Natural killer cell (primary cell): ENCODE results near the gene ZBED4. TPM values are rescaled to one million over a fixed set of nuclear protein-coding genes. Genes with fewer than 3 reads are reported as not detected.

ENCODE experiments used
- ATAC-seq, 3 donors: fragments of 150-1000 bp in 2 of 3; fragments of 200-7000 bp in 1 of 3; cut with Tn5 transposase; 1 replicate in 1 of 3; 2 replicates in 2 of 3; pipeline ENCODE4 v1.10.0; 2021; ENCODE audit warnings: mild to moderate bottlenecking in 2 of 3, moderate library complexity in 2 of 3
- DNase-seq, 2 donors: peaks; one replicate each; pipeline versions ENCODE4 v3.0.0 to v3.0.0-alpha.2; 2013 to 2021; ENCODE audit warnings: mixed read lengths in 1 of 2
- H3K27ac ChIP-seq: one replicate; pipeline ENCODE4 v1.5.1; 2013; ENCODE audit warnings: mild to moderate bottlenecking, low read length
- H3K27me3 ChIP-seq: one replicate; pipeline ENCODE4 v1.6.1; 2013; ENCODE audit warnings: low read length; ENCODE audit not compliant: control insufficient read depth, insufficient read depth
- H3K36me3 ChIP-seq: one replicate; pipeline ENCODE4 v1.6.1; 2013; ENCODE audit warnings: low read length; ENCODE audit not compliant: control insufficient read depth, insufficient read depth
- H3K4me1 ChIP-seq: one replicate; pipeline ENCODE4 v1.6.1; 2013; ENCODE audit warnings: low read length; ENCODE audit not compliant: control insufficient read depth, insufficient read depth
- H3K4me3 ChIP-seq: one replicate; pipeline ENCODE4 v1.5.1; 2013; ENCODE audit warnings: low read length
- H3K9me3 ChIP-seq: one replicate; pipeline ENCODE4 v1.6.1; 2013; ENCODE audit warnings: low read length; ENCODE audit not compliant: control insufficient read depth, insufficient read depth
- H3K27ac Mint-ChIP-seq, 2 donors: one replicate each; pipeline ENCODE4 v1.8.0; 2022; ENCODE audit warnings: mild to moderate bottlenecking in 2 of 2, mixed read lengths in 2 of 2, moderate library complexity in 1 of 2
- H3K27me3 Mint-ChIP-seq, 2 donors: one replicate each; pipeline ENCODE4 v1.8.0; 2022; ENCODE audit warnings: low read depth in 2 of 2, mixed read lengths in 2 of 2
- H3K36me3 Mint-ChIP-seq: one replicate; pipeline ENCODE4 v1.8.0; 2022; ENCODE audit warnings: mixed read lengths
- H3K4me1 Mint-ChIP-seq, 2 donors: one replicate each; pipeline ENCODE4 v1.8.0; 2022; ENCODE audit warnings: mixed read lengths in 2 of 2
- H3K4me3 Mint-ChIP-seq: one replicate; pipeline ENCODE4 v1.8.0; 2022; ENCODE audit warnings: mild to moderate bottlenecking, moderate library complexity, mixed read lengths
- H3K9me3 Mint-ChIP-seq, 2 donors: one replicate each; pipeline ENCODE4 v1.8.0; 2022; ENCODE audit warnings: mixed read lengths in 2 of 2
- CTCF ChIP-seq: fragments of 200-600 bp; IDR thresholded peaks from one replicate; pipeline ENCODE4 v1.8.0; 2022; ENCODE audit warnings: antibody characterized with exemption
- WGBS: methylation state at CpG from one replicate; pipeline ENCODE4 v1.1.7; 2013; ENCODE audit warnings: missing lambda C conversion rate; ENCODE audit not compliant: insufficient coverage; 5-methylcytosine and 5-hydroxymethylcytosine counted together
- intact Hi-C: fragments of 100-400 bp; cut with micrococcal nuclease; formaldehyde crosslinking; loops from one replicate; pipeline ENCODE4 v1.14.2; 2022
- total RNA-seq, 4 donors: library from RNA; stranded (reverse); fragments of 120-200 nt in 1 of 4; gene quantifications; one replicate each; pipeline versions ENCODE4 v1.2.3 to v1.2.4, GENCODE V29; 2013 to 2022

Gene ZBED4
- total RNA-seq, 3 donors from 2014 or later (not counting 1 experiment from before 2014, with no cell fraction given), result 21.1 to 24.5 (median 22.7) TPM

DNA sequence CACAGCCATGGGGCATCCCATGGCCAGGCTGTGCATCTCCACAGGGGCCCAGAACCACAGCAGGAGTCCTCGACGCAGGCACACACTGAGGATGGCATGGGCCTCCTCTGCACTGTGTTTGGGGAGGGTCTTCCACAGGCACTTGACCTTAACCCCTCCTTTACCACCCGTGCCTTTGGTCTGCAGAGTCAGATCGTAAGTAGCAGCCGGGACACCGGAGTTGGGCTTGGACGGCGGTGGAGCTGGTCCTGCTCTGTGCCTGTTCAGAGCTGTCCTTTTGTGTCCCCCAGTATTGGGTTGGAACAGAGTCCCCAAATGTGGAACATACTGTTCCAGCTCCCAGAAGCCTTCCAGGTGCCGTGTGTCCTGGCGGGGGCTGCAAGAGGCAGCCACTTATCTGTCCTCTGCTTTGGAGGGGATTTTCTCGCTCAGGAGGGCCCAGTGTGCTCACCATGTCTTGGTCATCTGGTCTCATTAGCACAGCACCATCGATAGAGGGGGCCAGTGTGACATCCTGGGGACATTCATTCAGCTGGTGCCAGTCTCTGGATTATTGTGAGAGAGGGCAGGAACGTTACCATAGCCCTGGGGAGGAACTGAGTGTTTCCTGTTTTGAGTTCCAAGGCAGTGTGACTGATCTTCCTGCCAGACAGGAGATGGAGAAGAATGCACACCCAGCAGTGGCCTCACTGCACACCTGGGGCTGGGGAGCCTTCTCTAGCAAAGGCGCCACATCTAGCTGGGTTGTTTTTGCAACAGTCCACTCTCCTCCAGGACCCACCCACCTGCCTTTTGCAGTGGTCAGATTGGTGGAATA lies 77.2 kb downstream of the ZBED4 start:
- Histone ChIP-seq H3K27me3 (no peaks in the 10 kb centered on the region), H3K4me3 (no peak overlapping the region), H3K27ac (peak overlapping the region; percentile 44), H3K36me3 (no peaks in the 10 kb centered on the region), H3K9me3 (no peaks in the 10 kb centered on the region), H3K4me1 (peaks cover 54% of the 10 kb centered on the region)
- H3K4me3 Mint-ChIP-seq, result no peak overlapping the region
- H3K9me3 Mint-ChIP-seq, result no peaks in the 10 kb centered on the region
- ATAC-seq (peak in 1 of 3 donors; percentile 36), DNase-seq (peak in 1 of 2 donors; percentile 74)
- peak; percentile 19 for TF ChIP-seq CTCF
- peaks cover 16 to 21% of the 10 kb centered on the region in 2 donors for H3K4me1 Mint-ChIP-seq
- no peaks in the 10 kb centered on the region for H3K36me3 Mint-ChIP-seq
- WGBS, result 46% methylated on average over 13 of the region's 14 CpGs
- H3K27me3 Mint-ChIP-seq, result no peaks in the 10 kb centered on the region
- H3K27ac Mint-ChIP-seq, result peak overlapping the region in 1 of 2 donors; percentile 73
- intact Hi-C loops, result loop anchor here (1.0 to 5.0 kb wide), 3 partner anchors 41 to 278 kb away; no protein-coding TSS in a partner anchor

DNA sequence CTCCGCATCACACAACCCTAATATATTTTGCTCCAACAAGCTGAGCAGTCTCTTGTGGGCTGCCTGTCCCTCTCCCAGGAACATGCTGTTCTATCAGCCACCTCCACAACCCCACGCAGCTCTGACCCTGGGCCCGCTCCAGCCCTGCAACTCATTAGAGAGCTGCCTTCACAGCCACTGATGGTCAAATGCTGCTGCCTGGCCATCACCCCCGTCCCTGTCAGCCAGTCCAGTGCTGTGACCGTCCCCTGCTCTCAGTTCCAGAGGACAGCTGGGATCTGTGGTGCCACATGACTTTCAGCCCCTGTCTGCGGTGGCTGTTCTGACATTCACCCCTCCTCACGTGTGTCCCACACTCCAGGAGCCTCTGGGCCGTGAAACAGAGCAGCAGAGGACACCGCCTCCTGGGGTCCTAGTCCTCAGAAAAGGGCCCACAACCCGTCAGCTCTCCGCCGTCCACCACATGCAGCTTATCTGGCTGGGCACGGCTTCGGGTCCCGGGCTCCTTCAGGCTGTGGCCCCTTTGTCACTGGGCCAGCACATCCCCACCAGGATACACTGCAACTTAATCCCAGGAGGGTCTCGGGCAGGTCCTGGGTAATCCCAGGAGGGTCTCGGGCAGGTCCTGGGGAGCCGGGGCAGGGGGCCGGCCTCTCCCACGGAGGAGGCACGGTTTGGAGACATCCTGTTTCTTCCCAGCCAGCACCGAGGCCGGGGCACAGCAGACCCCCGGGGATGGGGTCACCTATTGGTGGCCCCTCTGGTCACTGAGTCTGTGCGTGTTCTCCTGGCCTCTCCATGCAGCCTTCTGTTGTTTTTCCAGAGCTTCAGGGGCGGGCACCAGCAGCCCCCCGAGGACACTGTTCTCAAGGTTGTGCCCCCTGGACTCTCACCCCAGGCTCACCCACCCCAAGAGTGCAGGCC lies 79.9 kb downstream of the ZBED4 start:
- Mint-ChIP-seq H3K27ac (peak overlapping the region; percentile 82 to 89), H3K4me3 (peak overlapping the region; percentile 67), H3K36me3 (no peaks in the 10 kb centered on the region), H3K27me3 (no peaks in the 10 kb centered on the region), H3K9me3 (no peaks in the 10 kb centered on the region), H3K4me1 (peaks cover 11% of the 10 kb centered on the region in 2 donors)
- Histone ChIP-seq H3K27ac (peak overlapping the region; percentile 84), H3K4me1 (peaks cover 57% of the 10 kb centered on the region), H3K27me3 (no peaks in the 10 kb centered on the region), H3K4me3 (no peak overlapping the region), H3K36me3 (no peaks in the 10 kb centered on the region), H3K9me3 (no peaks in the 10 kb centered on the region)
- DNase-seq (peak in 1 of 2 donors; percentile 27), ATAC-seq (no peak)
- intact Hi-C loops, result loop anchor here (5.0 kb wide), 1 partner anchor 39 kb away; no protein-coding TSS in a partner anchor
- no peak for TF ChIP-seq CTCF
- 89% methylated on average over 27 of the region's 27 CpGs for WGBS

- H3K36me3 Mint-ChIP-seq, result no peaks in the 10 kb centered on the region
- TF ChIP-seq CTCF, result no peak
- H3K9me3 Mint-ChIP-seq, result no peaks in the 10 kb centered on the region
- Histone ChIP-seq H3K36me3 (no peaks in the 10 kb centered on the region), H3K9me3 (no peaks in the 10 kb centered on the region), H3K27ac (peak overlapping the region; percentile 84), H3K4me1 (peaks cover 54% of the 10 kb centered on the region), H3K27me3 (no peaks in the 10 kb centered on the region), H3K4me3 (peak overlapping the region; percentile 42)
- no peaks in the 10 kb centered on the region for H3K27me3 Mint-ChIP-seq
- intact Hi-C loops, result loop anchor here (5.0 kb wide), 1 partner anchor 38 kb away; no protein-coding TSS in a partner anchor
- peaks cover 11% of the 10 kb centered on the region in 2 donors for H3K4me1 Mint-ChIP-seq
- peak; percentile 64 to 72 for DNase-seq
- H3K27ac Mint-ChIP-seq, result peak overlapping the region; percentile 82 to 89
- ATAC-seq, result peak; percentile 48 to 59 (median 58)
- H3K4me3 Mint-ChIP-seq, result peak overlapping the region; percentile 67
- 30% methylated on average over 23 of the region's 24 CpGs for whole genome bisulfite sequencing
Observed at GRCh38 chr22:49934160-49934890, 80.7 kb downstream of the ZBED4 start.
